Measurements from ENCODE around the gene KRTAP10-11.
"Not testable (repeated sequence)": the region's sequence is repeated elsewhere in the genome, so short reads cannot be mapped to it uniquely, and the experiment has no call there.

The KRTAP10-11 gene

DNA sequence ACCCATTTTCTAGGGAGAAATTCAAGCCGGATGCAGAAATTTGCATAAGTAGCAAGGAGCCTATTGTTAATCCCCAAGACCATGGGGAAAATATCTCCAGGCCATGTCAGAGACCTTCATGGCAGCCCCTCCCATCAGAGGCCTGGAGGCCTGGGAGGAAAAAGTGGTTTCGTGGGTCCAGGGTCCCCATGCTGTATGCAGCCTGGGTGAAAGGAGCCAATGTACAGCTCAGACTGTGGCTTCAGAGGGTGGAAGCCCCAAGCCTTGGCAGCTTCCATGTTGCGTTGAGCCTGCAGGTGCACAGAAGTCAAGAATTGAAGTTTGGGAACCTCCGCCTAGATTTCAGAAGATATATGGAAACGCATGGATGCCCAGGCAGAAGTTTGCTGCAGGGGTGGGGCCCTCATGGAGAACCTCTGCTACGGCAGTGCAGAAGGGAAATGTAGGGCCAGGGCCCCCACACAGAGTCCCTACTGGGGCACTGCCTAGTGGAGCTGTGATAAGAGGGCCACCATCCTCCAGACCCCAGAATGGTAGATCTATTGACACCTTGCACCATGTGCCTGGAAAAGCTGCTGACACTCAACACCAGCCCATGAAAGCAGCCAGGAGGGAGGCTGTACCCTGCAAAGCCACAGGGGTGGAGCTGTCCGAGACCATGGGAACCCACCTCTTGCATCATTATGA, 35.9 kb upstream of the KRTAP10-11 start:
- not testable (repeated sequence) for H3K4me3 ChIP-seq (ENCODE audit: low read length); H3K9me3 ChIP-seq (ENCODE audit: low read length); H2AFZ ChIP-seq (ENCODE audit: low read depth, low read length); H3K36me3 ChIP-seq (ENCODE audit: insufficient read depth, low read length); H3K27me3 ChIP-seq (ENCODE audit: insufficient read depth, low read length); H3K4me1 ChIP-seq (ENCODE audit: insufficient read depth, low read length)

DNA sequence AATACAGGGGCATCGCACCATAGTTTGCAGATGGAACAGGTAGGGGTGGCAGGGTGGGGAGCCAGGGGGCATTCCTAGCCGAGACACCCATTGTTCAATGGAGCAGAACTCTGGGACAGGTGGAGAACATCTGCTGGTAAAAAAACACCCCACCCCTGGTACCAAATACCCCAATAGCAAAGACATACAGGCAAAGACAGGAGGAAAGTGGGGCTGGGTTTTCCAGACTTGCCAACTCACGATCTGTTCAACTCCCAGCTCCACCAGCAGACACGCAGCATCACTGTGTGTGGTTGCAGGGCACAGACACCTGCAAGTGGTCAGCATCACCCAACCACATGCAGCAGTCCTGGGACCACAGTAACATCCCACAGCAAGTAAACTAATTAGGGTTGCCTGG, 34.7 kb upstream of the KRTAP10-11 start:
- H3K4me3 ChIP-seq (ENCODE audit: low read length), result no peak overlapping the region
- peaks cover 3% of the 10 kb centered on the region for H3K9me3 ChIP-seq (ENCODE audit: low read length)
- H3K4me1 ChIP-seq (ENCODE audit: insufficient read depth, low read length), result no peaks in the 10 kb centered on the region
- no peaks in the 10 kb centered on the region for H3K27me3 ChIP-seq (ENCODE audit: insufficient read depth, low read length)
- H3K36me3 ChIP-seq (ENCODE audit: insufficient read depth, low read length), result no peaks in the 10 kb centered on the region
- no peak overlapping the region for H2AFZ ChIP-seq (ENCODE audit: low read depth, low read length)

DNA sequence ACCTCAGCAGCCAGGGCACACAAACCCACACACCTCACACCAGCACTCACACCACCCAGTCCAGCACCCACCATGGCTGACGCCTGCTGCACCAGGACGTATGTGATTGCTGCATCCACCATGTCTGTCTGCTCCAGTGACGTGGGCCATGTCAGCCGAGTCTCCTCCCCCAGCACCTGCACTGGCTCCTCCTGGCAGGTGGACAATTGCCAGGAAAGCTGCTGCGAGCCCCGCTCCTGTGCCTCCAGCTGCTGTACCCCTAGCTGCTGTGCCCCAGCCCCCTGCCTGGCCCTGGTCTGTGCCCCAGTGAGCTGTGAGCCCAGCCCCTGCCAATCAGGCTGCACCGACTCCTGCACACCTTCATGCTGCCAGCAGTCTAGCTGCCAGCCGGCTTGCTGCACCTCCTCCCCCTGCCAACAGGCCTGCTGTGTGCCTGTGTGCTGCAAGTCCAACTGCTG, 34.2 kb upstream of the KRTAP10-11 start, which contains the start of gene KRTAP10-8:
Gene KRTAP10-8, plus strand, starts transcription at position 51 of the 458 bp plus-strand sequence. Its CDS starts 22 bp downstream, at position 73.
- no peak within 1 kb of the TSS for H3K4me3 ChIP-seq (ENCODE audit: low read length)
- H3K36me3 ChIP-seq (ENCODE audit: insufficient read depth, low read length), result no peaks in the 10 kb centered on the region
- H3K27me3 ChIP-seq (ENCODE audit: insufficient read depth, low read length), result no peaks in the 10 kb centered on the region
- H3K4me1 ChIP-seq (ENCODE audit: insufficient read depth, low read length), result no peaks in the 10 kb centered on the region
- H3K9me3 ChIP-seq (ENCODE audit: low read length), result peaks cover 3% of the 10 kb centered on the region
- no peak within 1 kb of the TSS for H2AFZ ChIP-seq (ENCODE audit: low read depth, low read length)

DNA sequence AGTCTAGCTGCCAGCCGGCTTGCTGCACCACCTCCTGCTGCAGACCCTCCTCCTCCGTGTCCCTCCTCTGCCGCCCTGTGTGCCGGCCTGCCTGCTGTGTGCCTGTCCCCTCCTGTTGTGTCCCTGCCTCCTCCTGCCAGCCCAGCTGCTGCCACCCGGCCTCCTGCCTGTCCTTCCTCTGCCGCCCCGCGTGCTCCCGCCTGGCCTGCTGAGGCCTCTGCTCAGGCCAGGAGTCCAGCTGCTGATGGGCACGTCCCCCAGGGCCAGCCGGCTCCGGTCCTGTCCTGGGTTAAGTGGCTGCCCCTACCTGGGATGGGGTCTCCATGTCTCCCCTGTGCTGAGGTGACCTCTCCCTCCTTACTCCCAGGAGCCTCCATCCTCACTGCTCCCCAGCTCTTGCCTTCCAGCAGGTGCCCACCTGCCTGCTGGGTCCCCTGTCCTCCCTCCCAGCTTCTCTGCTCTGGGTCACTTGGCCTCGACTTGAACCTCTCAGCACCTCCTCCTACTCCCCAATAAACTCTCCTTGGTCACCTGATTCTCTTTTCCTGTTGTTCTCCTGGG, 33.5 kb upstream of the KRTAP10-11 start:
- Histone ChIP-seq H3K9me3 (ENCODE audit: low read length) (peaks cover 3% of the 10 kb centered on the region), H3K4me1 (ENCODE audit: insufficient read depth, low read length) (no peaks in the 10 kb centered on the region), H3K4me3 (ENCODE audit: low read length) (no peak overlapping the region), H3K27me3 (ENCODE audit: insufficient read depth, low read length) (no peaks in the 10 kb centered on the region), H3K36me3 (ENCODE audit: insufficient read depth, low read length) (no peaks in the 10 kb centered on the region), H2AFZ (ENCODE audit: low read depth, low read length) (no peak overlapping the region)

DNA sequence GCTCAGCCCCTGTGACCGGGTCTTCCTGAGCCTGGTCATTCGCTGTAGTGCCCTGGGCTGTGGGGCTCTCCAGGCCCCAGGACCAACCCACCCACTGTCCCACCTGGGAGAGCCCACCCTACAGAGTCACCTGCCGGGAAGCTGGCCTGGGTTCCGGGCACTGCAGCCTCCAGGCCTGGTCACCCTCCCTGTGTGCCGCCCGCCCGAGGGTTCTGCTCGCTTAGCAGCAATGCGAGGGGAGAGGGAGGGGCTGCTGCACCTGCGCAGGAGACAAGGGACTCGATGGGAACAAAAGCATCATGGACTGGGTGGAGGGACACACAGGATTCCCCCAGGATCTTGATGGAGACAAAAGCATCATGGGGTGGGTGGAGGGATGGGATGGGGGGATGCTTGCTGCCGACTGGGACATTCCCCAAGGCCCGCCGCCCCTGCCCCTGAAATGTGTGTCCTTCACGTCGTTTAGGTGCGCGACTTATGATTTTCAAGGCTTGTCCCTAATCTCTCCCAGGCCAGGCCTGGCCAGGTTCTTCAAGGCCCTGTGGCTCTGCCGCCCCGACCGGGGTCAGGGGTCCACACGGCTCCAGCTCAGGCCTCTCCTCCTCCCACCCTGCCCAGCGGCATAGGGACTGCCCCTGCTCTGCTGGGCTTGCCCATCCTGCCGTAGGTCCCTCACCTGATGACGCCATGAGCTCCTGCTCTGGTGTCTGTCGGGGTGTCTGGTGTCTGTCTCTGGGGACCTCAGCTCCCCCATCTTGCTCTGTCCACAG, 32.6 kb upstream of the KRTAP10-11 start:
- Histone ChIP-seq H3K36me3 (ENCODE audit: insufficient read depth, low read length) (no peaks in the 10 kb centered on the region), H3K27me3 (ENCODE audit: insufficient read depth, low read length) (no peaks in the 10 kb centered on the region), H2AFZ (ENCODE audit: low read depth, low read length) (no peak overlapping the region), H3K4me3 (ENCODE audit: low read length) (no peak overlapping the region), H3K4me1 (ENCODE audit: insufficient read depth, low read length) (no peaks in the 10 kb centered on the region), H3K9me3 (ENCODE audit: low read length) (peaks cover 3% of the 10 kb centered on the region)

DNA sequence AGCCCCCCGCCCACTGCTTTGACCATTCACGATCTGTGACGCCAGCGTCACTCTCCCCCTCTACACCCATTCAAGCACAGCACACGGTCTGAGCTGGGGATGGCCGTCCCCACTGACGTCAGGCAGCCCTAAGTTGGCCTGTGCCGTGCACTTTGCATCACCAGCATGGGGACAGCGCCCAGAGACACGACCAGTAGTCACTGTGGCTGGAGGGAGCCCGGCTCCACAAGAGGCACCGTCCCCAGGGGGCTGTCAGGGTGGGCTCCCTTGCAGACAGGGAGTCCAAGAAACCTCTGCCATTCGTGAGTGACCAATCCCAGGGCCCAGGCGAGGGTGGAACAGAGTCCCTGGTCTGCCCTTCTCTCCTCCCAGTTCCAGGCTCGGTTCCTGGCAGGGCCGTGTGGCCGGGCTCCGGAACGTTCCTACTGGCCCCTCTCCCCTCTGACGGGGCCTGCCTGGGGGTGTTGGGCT, 32.0 kb upstream of the KRTAP10-11 start:
- no peak overlapping the region for H3K4me3 ChIP-seq (ENCODE audit: low read length)
- H3K27me3 ChIP-seq (ENCODE audit: insufficient read depth, low read length), result no peaks in the 10 kb centered on the region
- no peaks in the 10 kb centered on the region for H3K4me1 ChIP-seq (ENCODE audit: insufficient read depth, low read length)
- H3K36me3 ChIP-seq (ENCODE audit: insufficient read depth, low read length), result no peaks in the 10 kb centered on the region
- no peak overlapping the region for H2AFZ ChIP-seq (ENCODE audit: low read depth, low read length)
- H3K9me3 ChIP-seq (ENCODE audit: low read length), result peaks cover 3% of the 10 kb centered on the region

DNA sequence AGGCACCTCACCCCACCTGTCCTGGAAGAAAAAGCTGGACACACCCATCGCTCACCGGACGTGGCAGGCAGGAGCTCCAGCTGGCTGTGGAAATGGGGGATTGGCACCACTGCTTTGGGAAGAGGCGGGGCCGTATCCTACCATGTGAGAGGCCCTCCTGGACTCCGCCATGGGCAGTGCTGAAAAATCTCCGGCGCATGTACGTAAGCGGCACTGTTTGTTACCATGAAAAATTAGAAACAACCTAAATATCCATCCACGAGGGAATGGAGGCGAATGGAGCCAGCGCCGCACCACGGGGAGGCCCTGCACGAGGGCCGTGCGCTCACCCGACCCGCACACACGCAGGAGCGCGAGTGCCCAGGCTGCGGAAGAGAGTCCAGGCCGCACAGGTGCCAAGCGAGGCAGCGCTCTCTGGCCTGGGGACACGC, 31.2 kb upstream of the KRTAP10-11 start:
- Histone ChIP-seq H3K27me3 (ENCODE audit: insufficient read depth, low read length) (no peaks in the 10 kb centered on the region), H3K36me3 (ENCODE audit: insufficient read depth, low read length) (no peaks in the 10 kb centered on the region)

DNA sequence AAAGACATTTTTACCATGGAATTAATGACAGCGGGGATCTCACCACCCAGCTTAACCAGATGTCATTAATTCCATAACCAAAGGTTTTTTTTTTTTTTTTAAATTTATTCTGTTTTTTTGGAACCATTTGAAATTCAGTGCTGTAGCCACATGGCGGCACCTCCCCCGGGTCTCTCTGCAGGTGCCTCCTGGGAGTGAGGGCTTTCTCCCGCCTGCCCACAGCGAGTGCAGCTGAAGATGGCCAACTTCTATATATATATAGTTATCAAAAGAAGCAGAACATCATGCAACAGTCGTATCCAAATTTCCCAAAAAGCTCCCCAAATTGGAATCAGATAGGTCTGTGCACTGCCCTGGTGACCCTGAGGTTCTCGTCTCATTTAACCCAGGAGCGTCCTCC, 30.7 kb upstream of the KRTAP10-11 start:
- peaks cover 3% of the 10 kb centered on the region for H3K9me3 ChIP-seq (ENCODE audit: low read length)
- no peaks in the 10 kb centered on the region for H3K27me3 ChIP-seq (ENCODE audit: insufficient read depth, low read length)
- H2AFZ ChIP-seq (ENCODE audit: low read depth, low read length), result no peak overlapping the region
- no peaks in the 10 kb centered on the region for H3K36me3 ChIP-seq (ENCODE audit: insufficient read depth, low read length)
- no peak overlapping the region for H3K4me3 ChIP-seq (ENCODE audit: low read length)
- H3K4me1 ChIP-seq (ENCODE audit: insufficient read depth, low read length), result no peaks in the 10 kb centered on the region

More for the DNA sequence above, 31.2 kb upstream of the KRTAP10-11 start:
- H3K9me3 ChIP-seq (ENCODE audit: low read length), result peaks cover 3% of the 10 kb centered on the region
- no peak overlapping the region for H2AFZ ChIP-seq (ENCODE audit: low read depth, low read length)
- H3K4me3 ChIP-seq (ENCODE audit: low read length), result no peak overlapping the region
- H3K4me1 ChIP-seq (ENCODE audit: insufficient read depth, low read length), result no peaks in the 10 kb centered on the region

DNA sequence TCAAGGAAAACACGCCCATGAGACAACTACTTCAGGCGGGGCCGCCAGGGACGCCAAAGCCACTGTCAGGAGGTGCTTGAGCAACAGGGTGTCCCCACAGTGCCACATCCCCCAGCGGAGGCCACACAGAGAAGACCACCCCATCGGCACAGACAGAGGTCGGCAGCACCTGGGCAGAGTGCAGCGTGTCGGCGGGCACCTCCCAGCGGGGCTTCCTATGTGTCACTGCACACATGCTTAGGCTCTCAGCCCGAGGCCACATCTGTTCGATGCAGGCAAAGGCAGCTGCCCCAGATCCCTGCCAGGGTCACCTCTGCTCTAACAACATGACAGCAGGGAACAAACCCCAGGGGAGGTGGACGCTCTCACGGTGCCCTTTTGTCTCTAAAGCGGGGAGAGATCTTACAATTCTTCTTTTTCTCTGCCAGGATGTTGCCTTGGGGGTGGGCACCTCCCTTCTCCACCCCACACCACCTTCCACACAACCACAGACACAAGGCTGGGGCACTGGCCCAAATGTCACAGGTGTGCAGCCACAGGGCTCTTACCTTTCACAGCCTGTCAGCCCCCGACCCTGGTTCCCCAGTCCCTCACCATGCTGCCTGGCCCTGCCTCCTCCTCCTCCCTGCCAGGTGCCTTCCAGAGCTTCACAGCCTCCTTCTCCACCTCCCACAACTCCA, 30.2 kb upstream of the KRTAP10-11 start:
- Histone ChIP-seq H3K9me3 (ENCODE audit: low read length) (peaks cover 3% of the 10 kb centered on the region), H3K36me3 (ENCODE audit: insufficient read depth, low read length) (no peaks in the 10 kb centered on the region), H2AFZ (ENCODE audit: low read depth, low read length) (no peak overlapping the region), H3K4me1 (ENCODE audit: insufficient read depth, low read length) (no peaks in the 10 kb centered on the region), H3K4me3 (ENCODE audit: low read length) (no peak overlapping the region), H3K27me3 (ENCODE audit: insufficient read depth, low read length) (no peaks in the 10 kb centered on the region)

DNA sequence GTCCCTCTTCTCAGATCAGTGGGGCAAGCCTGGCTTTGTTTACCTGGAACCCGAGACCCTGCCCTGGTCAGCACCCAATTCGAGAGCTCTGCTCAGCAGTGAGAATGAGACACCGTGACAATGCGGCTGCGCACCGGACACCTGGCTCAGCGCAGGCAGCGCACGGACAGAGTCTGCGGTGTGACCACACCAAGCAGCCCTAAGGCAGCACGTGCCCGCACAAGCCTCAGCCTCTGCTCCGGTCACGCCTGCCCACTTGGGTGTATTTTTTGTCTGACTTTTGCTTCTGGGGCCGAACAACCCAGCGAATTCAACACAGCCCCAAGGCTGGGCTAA, 29.7 kb upstream of the KRTAP10-11 start:
- H2AFZ ChIP-seq (ENCODE audit: low read depth, low read length), result no peak overlapping the region
- no peaks in the 10 kb centered on the region for H3K27me3 ChIP-seq (ENCODE audit: insufficient read depth, low read length)
- peaks cover 3% of the 10 kb centered on the region for H3K9me3 ChIP-seq (ENCODE audit: low read length)
- no peak overlapping the region for H3K4me3 ChIP-seq (ENCODE audit: low read length)
- no peaks in the 10 kb centered on the region for H3K4me1 ChIP-seq (ENCODE audit: insufficient read depth, low read length)
- H3K36me3 ChIP-seq (ENCODE audit: insufficient read depth, low read length), result no peaks in the 10 kb centered on the region

DNA sequence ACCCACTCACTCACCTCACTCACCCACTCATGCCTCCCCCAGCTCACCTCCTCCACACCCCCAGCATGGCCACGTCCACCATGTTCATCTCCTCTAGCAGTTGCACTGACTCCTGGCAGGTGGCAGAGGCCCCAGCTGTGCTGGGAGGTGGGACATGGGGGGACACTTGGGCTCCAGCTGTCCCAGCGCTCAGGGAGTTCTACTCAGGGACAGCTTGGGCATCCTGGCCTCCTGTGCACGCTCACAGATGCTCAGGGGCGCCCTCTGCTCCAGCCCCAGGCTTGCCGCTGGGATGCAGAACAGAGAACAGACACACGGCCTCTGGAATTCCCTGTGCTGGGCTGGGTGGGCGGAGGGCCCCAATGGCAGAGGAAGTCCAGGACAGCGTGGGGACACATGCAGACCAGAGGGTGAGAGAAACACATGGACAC, 29.1 kb upstream of the KRTAP10-11 start:
- Histone ChIP-seq H3K27me3 (ENCODE audit: insufficient read depth, low read length) (no peaks in the 10 kb centered on the region), H2AFZ (ENCODE audit: low read depth, low read length) (no peak overlapping the region), H3K36me3 (ENCODE audit: insufficient read depth, low read length) (no peaks in the 10 kb centered on the region), H3K4me3 (ENCODE audit: low read length) (no peak overlapping the region), H3K4me1 (ENCODE audit: insufficient read depth, low read length) (no peaks in the 10 kb centered on the region), H3K9me3 (ENCODE audit: low read length) (no peaks in the 10 kb centered on the region)

DNA sequence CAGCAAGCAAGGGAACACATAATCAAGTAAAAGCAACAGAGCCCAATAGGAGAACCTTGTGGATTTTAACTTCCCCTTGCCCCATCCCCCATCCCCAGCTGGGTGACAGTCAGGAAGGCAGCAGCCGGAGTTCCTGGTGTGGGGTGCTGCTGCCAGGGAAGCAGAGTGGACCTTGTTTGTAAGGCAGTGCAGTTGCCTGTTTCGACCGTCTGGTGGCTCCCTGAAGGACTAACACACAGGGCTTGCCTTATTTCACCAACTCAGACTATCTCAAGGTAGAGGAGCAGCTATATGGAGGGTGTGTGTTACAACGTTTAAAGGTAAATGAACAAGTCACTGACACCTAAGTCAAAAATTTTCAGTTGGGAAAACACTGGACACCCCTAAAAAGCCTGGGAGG, 27.7 kb upstream of the KRTAP10-11 start:
- Histone ChIP-seq H3K9me3 (ENCODE audit: low read length) (no peaks in the 10 kb centered on the region), H3K4me1 (ENCODE audit: insufficient read depth, low read length) (no peaks in the 10 kb centered on the region), H3K4me3 (ENCODE audit: low read length) (no peak overlapping the region), H3K36me3 (ENCODE audit: insufficient read depth, low read length) (no peaks in the 10 kb centered on the region), H3K27me3 (ENCODE audit: insufficient read depth, low read length) (no peaks in the 10 kb centered on the region), H2AFZ (ENCODE audit: low read depth, low read length) (no peak overlapping the region)

DNA sequence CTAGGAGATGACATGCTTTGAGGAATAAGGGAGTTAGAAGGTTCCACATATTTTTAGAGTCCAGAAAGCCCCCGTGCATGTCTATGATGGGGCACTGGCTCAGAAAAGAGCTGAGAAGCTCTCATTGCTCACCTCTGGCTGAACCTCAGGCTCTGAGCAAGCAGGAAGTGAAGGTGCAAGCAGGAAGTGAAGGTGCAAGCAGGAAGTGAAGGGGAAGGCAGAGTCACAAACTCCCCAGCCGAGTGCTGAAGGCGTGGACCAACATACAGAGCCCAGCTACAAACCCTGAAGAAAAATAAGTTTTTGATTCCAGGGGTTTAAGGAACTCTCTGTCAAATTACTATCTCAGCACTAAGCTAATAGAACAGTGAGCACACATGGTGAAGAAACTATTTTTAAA, 27.3 kb upstream of the KRTAP10-11 start:
- Histone ChIP-seq H3K27me3 (ENCODE audit: insufficient read depth, low read length) (no peaks in the 10 kb centered on the region), H3K36me3 (ENCODE audit: insufficient read depth, low read length) (no peaks in the 10 kb centered on the region), H3K4me3 (ENCODE audit: low read length) (no peak overlapping the region), H2AFZ (ENCODE audit: low read depth, low read length) (no peak overlapping the region), H3K9me3 (ENCODE audit: low read length) (no peaks in the 10 kb centered on the region), H3K4me1 (ENCODE audit: insufficient read depth, low read length) (no peaks in the 10 kb centered on the region)
